Panc1 (cell line): ENCODE measurements around the gene JPH3. TPM values are rescaled to one million over a fixed set of nuclear protein-coding genes. Genes with fewer than 3 reads are reported as not detected.

Experiments used
- ATAC-seq: fragments of 200-7000 bp; cut with Tn5 transposase; 2 replicates; pipeline ENCODE4 v1.9.1; 2020; ENCODE audit warnings: mild to moderate bottlenecking, moderate library complexity
- BruUV-seq: library from RNA; stranded (reverse); fragments of 400-500 nt; replicated peaks from 2 replicates; lab custom pipeline; 2021; lab: Mats Ljungman, UMichigan
- CTCF ChIA-PET: fragments of 300-600 bp; sonication (Branson Sonifier 250); formaldehyde crosslinking; loops from one replicate; lab custom pipeline; 2022; ENCODE audit warnings: antibody characterized with exemption; lab: Charles Lee
- POLR2A ChIA-PET: fragments of 300-600 bp; sonication (Branson Sonifier 250); formaldehyde crosslinking; loops from one replicate; lab custom pipeline; 2022; ENCODE audit warnings: antibody characterized with exemption; lab: Charles Lee
- DNase-seq: peaks from one replicate; pipeline ENCODE4 v3.0.0-alpha.2; 2010; ENCODE audit warnings: low read depth, low spot score
- H3K27ac ChIP-seq: 2 replicates; pipeline ENCODE4 v1.5.1; 2011; ENCODE audit warnings: mild to moderate bottlenecking, low read length, inconsistent platforms
- H3K27me3 ChIP-seq: fragments of 200-500 bp; sonication (Bioruptor generic); 2 replicates; pipeline ENCODE4 v1.6.0; 2014; ENCODE audit warnings: low read length, inconsistent platforms; ENCODE audit not compliant: control insufficient read depth, insufficient read depth
- H3K36me3 ChIP-seq: fragments of 200-500 bp; sonication (Bioruptor generic); 2 replicates; pipeline ENCODE4 v1.5.1; 2014; ENCODE audit warnings: inconsistent platforms, mild to moderate bottlenecking, low read length, moderate library complexity; ENCODE audit not compliant: control insufficient read depth, insufficient read depth
- H3K4me1 ChIP-seq: 2 replicates; pipeline ENCODE4 v1.5.1; 2011; ENCODE audit warnings: inconsistent platforms, mild to moderate bottlenecking, low read length, moderate library complexity; ENCODE audit not compliant: control insufficient read depth, insufficient read depth
- H3K4me3 ChIP-seq, 2 experiments: 2 replicates each; pipeline ENCODE4 v1.5.1; 2011 to 2012; ENCODE audit warnings: low read depth in 2 of 2, low read length in 2 of 2, mild to moderate bottlenecking in 2 of 2, inconsistent platforms in 1 of 2, moderate library complexity in 1 of 2
- H3K9me3 ChIP-seq: fragments of 200-500 bp; sonication (Bioruptor generic); 2 replicates; pipeline ENCODE4 v1.5.1; 2014; ENCODE audit warnings: low read depth, mild to moderate bottlenecking, inconsistent platforms, low read length, moderate library complexity; ENCODE audit not compliant: control insufficient read depth, insufficient read depth
- CTCF ChIP-seq: fragments of 450-650 bp; IDR thresholded peaks from 2 replicates; pipeline ENCODE4 v1.5.1; 2017; ENCODE audit warnings: mild to moderate bottlenecking
- POLR2AphosphoS5 ChIP-seq: IDR thresholded peaks from 2 replicates; pipeline ENCODE4 v1.6.1; 2012; ENCODE audit warnings: mild to moderate bottlenecking, low read depth, low read length, moderate library complexity
- REST ChIP-seq, 2 experiments: IDR thresholded peaks; 2 replicates each; pipeline ENCODE4 v1.6.1; 2011 to 2012; ENCODE audit warnings: low read depth in 2 of 2, control low read depth in 1 of 2, low read length in 1 of 2, mild to moderate bottlenecking in 1 of 2, moderate library complexity in 1 of 2; ENCODE audit not compliant: insufficient read depth in 1 of 2
- SIN3A ChIP-seq: IDR thresholded peaks from 2 replicates; pipeline ENCODE4 v1.6.1; 2012; ENCODE audit warnings: low read depth, mild to moderate bottlenecking, low read length, moderate library complexity, borderline replicate concordance; ENCODE audit not compliant: insufficient read depth
- TCF7L2 ChIP-seq: IDR thresholded peaks from 2 replicates; pipeline ENCODE4 v1.6.1; 2011; ENCODE audit warnings: mild to moderate bottlenecking, low read depth, low read length, inconsistent platforms
- in situ Hi-C: cut with HindIII; loops from 2 replicates; pipeline ENCODE4 v1.10.0; 2016; ENCODE audit warnings: low sequenced_read_pairs, low pct_unique_long_range_greater_than_20kb
- intact Hi-C: fragments of 100-400 bp; cut with micrococcal nuclease; formaldehyde crosslinking; loops from one replicate; pipeline ENCODE4 v1.10.0; 2022; ENCODE audit not compliant: unreplicated experiment
- total RNA-seq: library from RNA; stranded (reverse); gene quantifications from one replicate; pipeline ENCODE4 v1.2.1, GENCODE V29; 2021; ENCODE audit not compliant: unreplicated experiment

The JPH3 gene
- total RNA-seq, 1 experiment from 2014 or later, result 1.2 TPM

GRCh38 chr16:87693827-87694226, 91.5 kb downstream of the JPH3 start:
- in situ Hi-C loops, result no loop called here
- no TSS peak for BruUV-seq
- DNase-seq (no peak), ATAC-seq (no peak)
- Histone ChIP-seq H3K27me3 (no peaks in the 10 kb centered on the region), H3K4me3 (no peak overlapping the region), H3K4me1 (no peaks in the 10 kb centered on the region), H3K9me3 (no peaks in the 10 kb centered on the region), H3K36me3 (no peaks in the 10 kb centered on the region), H3K27ac (no peak overlapping the region)
- CTCF ChIA-PET, result no interaction called here
- intact Hi-C loops, result no loop called here
- POLR2A ChIA-PET, result no interaction called here
- TF ChIP-seq REST (IDR thresholded peaks at IDR 0.05; ENCODE audit: insufficient read depth in 1 of 2, low read depth in 2 of 2, low read length in 1 of 2) (no peak), CTCF (no peak), SIN3A (no peak), TCF7L2 (no peak), POLR2AphosphoS5 (no peak)

GRCh38 chr16:87694441-87695125, 92.3 kb downstream of the JPH3 start:
- no peak for ATAC-seq
- ChIA-PET CTCF (interaction anchor here (0.7 kb wide), 1 partner anchor 8 kb away, joined by 3 read pairs; no protein-coding TSS in a partner anchor), POLR2A (no interaction called here)
- H3K4me3 ChIP-seq, result no peak overlapping the region
- H3K27ac ChIP-seq, result no peak overlapping the region
- no peaks in the 10 kb centered on the region for H3K4me1 ChIP-seq
- BruUV-seq, result no TSS peak
- H3K9me3 ChIP-seq, result no peaks in the 10 kb centered on the region
- intact Hi-C loops, result no loop called here
- H3K27me3 ChIP-seq, result no peaks in the 10 kb centered on the region
- in situ Hi-C loops, result no loop called here
- TF ChIP-seq REST (IDR thresholded peaks at IDR 0.05; ENCODE audit: insufficient read depth in 1 of 2, low read depth in 2 of 2, low read length in 1 of 2), result no peak
- TF ChIP-seq CTCF, result no peak
- no peak for TF ChIP-seq POLR2AphosphoS5
- no peak for TF ChIP-seq SIN3A
- TF ChIP-seq TCF7L2, result no peak
- no peak for DNase-seq
- H3K36me3 ChIP-seq, result no peaks in the 10 kb centered on the region
